GM18867 (cell line): ENCODE results near the gene CACNA1I.
"Not testable (repeated sequence)": the region's sequence is repeated elsewhere in the genome, so short reads cannot be mapped to it uniquely, and the experiment has no call there.

ENCODE experiments used
- ATAC-seq: cut with Tn5 transposase; IDR thresholded peaks from one replicate; pipeline ENCODE4 v1.9.1; 2021; ENCODE audit warnings: mild to moderate bottlenecking, moderate library complexity; ENCODE audit not compliant: unreplicated experiment

Gene CACNA1I

GRCh38 chr22:39570665-39571064 is at the start of gene CACNA1I:
CACNA1I (plus strand) TSS chr22:39570753; CDS start chr22:39570753, 0 bp downstream.
- ATAC-seq: no peak

- not testable (repeated sequence) for ATAC-seq
Observed at GRCh38 chr22:39521106-39521885, 49.3 kb upstream of the CACNA1I start.

GRCh38 chr22:39522091-39522490 is 48.5 kb upstream of the CACNA1I start:
- not testable (repeated sequence) for ATAC-seq

- no peak for ATAC-seq
Observed at GRCh38 chr22:39522567-39523300, 47.8 kb upstream of the CACNA1I start.

GRCh38 chr22:39524089-39524752 is 46.3 kb upstream of the CACNA1I start:
- no peak for ATAC-seq

GRCh38 chr22:39524753-39525657 is 45.5 kb upstream of the CACNA1I start:
- ATAC-seq: no peak

GRCh38 chr22:39525658-39525975 is 44.9 kb upstream of the CACNA1I start:
- ATAC-seq: no peak

GRCh38 chr22:39526736-39527171 is 43.8 kb upstream of the CACNA1I start:
- ATAC-seq: no peak

- no peak for ATAC-seq
Observed at GRCh38 chr22:39527481-39527961, 43.0 kb upstream of the CACNA1I start.

- no peak for ATAC-seq
Observed at GRCh38 chr22:39528080-39528661, 42.4 kb upstream of the CACNA1I start.

GRCh38 chr22:39528681-39529486 is 41.7 kb upstream of the CACNA1I start:
- ATAC-seq: peak; percentile 25

GRCh38 chr22:39529487-39529851 is 41.1 kb upstream of the CACNA1I start:
- no peak for ATAC-seq

- no peak for ATAC-seq
Observed at GRCh38 chr22:39530116-39530515, 40.4 kb upstream of the CACNA1I start.

GRCh38 chr22:39530692-39531331 is 39.7 kb upstream of the CACNA1I start:
- ATAC-seq: no peak

- ATAC-seq: peak; percentile 68
Observed at GRCh38 chr22:39532215-39533073, 38.1 kb upstream of the CACNA1I start, which contains the start of gene RPS19BP1. RPS19BP1 (minus strand) TSS chr22:39532748; CDS start chr22:39532738, 10 bp downstream.

- ATAC-seq: no peak
Observed at GRCh38 chr22:39534092-39534506, 36.5 kb upstream of the CACNA1I start.

- no peak for ATAC-seq
Observed at GRCh38 chr22:39534591-39535356, 35.8 kb upstream of the CACNA1I start.
